GM18508 (cell line): ENCODE results near the gene ALS2.
A peak's percentile ranks its signal among the peaks of the same experiment; 100 is the strongest.
"Not testable (repeated sequence)": the region's sequence is repeated elsewhere in the genome, so short reads cannot be mapped to it uniquely, and the experiment has no call there.

Source experiments
- ATAC-seq: cut with Tn5 transposase; IDR thresholded peaks from one replicate; pipeline ENCODE4 v1.9.1; 2021; ENCODE audit warnings: moderate number of reproducible peaks; ENCODE audit not compliant: insufficient read depth, unreplicated experiment

ALS2 gene

DNA sequence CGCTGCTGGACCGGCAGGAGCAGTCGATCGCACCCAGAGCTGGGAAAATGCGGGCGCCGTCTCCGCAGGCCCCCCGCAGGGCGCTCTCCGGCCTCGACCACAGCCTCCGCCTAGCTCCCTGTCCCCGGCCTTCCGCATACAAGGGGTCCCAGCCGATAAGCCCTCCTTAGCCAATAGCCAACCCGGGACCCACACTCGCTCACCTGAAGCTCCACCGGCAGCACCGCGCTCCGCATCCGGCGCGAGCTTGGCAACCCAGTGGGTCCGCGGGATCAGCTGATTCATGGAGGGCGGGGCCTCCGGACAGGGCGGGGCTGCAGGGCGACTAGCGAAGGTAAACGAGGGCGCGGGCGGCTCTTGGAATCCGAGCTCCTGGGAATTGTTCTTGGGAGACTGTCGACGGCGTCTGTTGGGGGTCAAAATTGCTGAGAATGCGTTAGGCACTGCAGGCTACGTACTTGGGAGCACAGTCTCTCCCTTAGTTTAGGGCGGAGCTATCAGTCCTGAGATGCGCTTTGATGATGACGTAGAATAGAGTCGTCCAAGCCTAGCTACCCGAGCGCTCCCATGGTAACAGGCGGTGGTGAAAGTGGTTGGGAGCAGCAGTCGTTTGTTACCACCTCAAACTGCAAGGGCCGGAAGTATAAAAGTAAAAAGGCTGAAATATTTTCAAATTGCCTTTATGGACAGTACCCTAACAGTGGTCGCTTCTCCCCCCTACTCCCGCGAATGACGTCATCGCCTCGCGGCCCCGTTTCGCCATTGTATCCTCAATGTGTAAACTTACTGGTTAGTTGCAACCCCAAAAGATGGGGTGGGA is at the start of gene ALS2:
TSS of gene ALS2 (minus strand) at position 260 of the 820 bp plus-strand sequence. CDS start 12,048 bp downstream, outside the sequence.
- peak; percentile 75 for ATAC-seq

DNA sequence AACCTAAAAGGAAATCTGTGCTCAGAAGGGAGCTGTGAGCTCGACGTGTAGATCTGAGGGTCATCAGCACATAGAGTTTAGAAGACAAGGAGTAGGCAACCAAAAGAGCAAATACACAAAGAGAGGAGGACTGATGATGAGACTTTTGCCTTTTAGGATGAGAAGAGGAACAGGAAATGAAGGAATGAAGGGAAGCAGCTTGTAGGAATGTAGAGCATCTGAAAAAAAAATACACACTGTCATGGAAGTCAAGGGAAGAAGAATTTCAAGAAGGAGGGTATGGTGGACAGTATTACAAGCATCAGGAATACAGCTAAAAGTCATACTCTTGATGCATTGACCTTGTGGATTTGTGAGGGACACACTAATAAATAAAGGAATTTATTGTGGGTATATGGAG is 47.5 kb upstream of the ALS2 start:
- ATAC-seq = no peak

DNA sequence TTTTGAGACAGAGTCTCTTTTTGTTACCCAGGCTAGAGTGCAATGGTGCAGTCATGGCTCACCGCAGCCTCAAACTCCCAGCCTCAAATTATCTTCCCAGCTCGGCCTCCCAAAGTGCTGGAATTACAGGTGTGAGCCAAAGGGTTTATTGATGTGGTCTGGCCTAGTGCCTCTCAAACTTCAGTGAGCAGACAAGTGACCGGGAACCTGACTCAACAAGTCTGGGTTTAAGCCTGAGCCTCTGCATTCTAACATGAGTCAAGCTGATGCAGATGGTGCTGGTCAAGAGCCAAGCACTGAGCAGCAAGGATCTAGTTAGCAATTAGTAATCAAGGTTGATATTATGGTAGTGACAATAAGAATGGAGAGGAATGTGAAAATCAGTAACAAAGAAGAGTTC is 46.9 kb upstream of the ALS2 start:
- no peak for ATAC-seq

DNA sequence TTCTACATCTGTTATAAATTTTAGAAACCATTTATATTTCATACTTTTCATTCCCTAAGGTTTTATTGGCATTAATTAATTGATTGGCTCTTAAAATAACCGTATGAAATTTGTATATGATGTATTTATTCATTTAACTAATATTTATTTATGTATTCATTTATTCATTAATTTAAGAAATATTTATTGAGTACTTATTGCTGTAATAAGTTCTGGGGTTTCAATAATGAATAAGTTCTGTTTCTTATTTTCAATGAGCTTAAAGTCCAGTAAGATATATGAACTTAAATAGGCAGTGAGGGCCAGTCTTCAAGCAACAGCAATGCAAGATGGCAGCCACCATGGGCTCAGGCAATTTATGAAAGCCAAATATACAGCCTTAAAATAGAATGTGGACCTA is 43.5 kb upstream of the ALS2 start:
- ATAC-seq = no peak

DNA sequence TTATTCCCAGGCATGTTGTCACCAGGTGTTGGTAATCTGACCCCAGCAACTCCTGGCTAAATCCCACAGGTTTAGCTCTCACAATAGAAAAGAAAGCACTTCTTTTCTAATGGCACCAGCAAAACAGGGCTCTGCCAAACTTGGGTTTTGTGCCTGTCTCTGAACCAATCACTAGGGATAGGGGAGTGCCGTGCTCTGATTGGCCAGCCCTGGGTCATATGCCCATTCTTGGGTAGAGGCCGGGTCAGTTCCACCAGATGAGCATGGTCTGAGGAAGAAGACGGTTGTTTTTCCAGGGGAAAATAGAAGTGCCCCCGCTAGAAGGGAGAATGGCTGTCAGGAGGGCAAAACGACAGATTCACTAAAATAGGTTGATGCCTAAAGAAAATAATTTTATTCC is 40.3 kb upstream of the ALS2 start:
- ATAC-seq = no peak

DNA sequence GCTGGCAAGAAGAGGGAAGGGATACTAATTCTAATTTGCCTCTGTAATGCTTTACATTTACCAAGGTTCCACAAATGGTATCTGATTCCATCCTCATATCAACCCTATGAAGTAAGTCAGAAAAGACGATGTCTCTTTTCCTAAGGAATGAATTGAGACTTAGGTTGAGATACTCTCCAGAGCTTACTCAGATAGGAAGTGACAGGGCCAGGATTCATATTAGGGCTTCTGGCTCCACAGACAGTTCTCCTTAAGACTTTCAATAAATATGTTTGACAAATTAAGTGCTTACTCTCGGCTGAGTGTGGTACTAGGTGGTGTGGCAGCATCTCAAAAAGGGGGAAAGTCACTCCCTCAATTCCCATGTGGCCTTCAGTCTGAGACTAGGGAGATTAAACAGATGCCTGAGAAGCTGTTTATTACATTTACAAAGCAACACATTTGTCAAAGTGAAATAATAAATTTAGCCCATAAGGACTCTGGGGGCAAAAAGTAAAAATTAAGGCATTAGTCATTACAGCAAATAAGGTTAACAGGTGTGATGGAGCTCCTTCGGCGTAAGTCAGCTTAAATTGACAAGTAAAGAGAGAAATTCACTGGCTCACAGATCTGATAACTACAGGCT is 39.8 kb upstream of the ALS2 start:
- ATAC-seq = no peak

DNA sequence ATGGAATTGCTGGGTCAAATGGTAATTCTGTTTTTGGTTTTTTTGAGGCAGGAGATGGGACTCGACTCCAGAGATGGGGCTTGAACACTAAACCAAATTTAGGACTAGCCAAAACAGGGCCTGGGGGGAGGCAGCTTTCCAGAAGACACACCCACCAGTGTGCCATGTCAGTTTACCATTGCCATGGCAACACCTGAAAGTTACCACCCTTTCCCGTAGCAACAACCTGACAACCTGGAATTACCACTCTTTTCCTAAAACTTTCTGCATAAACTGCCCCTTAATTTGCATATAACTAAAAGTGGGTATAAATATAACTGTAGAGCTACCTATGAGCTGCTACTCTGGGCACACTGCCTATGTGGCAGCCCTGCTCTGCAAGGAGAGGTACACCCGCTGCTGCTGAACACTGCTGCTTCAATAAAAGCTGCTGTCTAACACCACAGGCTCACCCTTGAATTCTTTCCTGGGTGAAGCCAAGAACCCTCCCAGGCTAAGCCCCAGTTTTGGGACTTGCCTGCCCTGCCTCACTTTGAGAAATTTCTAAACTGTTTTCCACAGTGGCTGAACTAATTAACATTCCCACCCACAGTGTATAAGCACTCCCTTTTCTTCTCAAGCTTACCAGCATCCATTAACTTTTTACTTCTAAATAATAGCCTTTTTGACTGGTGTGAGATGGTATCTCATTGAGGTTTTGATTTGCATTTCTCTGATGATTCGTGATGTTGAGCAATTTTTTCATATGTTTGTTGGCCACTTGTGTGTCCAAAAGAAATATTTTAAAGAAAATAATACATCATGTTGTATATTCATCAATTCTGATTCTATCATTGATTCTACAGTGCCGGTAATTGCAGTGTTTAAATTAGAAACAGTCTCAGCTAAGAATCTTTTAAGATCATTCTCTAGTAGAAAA is 36.2 kb upstream of the ALS2 start:
- ATAC-seq = no peak

DNA sequence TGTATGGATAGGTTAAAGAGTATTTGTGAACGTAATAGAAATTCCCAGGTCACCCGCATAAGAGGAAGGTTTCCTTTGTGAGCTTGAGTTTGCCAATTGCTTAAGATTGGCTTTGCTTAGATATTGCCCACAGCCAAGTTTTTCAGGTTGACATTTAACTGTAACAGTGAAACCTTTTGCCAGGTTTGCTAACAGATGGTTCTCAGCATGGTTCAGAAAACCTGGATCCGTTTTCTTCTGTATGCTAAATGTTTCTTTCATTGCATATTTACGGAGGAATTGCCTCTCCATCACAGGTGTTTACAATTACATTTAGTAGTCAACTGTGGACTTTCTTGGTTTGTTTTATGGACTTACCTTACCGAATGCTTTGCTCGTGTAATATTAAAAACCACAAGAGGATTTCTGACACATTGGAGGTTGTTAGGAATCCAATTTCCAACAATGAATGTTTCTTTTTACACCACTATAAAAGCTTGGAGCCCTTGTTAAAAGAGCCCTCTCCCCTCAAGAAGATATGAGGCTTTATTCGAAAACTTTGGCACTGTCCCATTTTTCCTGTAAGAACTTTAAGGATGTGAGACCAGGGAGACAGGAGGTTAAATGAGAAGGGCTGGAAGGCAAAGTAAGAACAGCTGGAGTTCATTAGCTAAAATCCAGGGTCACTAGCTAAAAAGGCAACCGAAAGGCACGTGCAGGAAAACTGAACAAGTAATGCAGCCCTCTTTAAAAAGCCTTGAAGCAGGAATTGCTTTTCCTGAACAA is 33.4 kb upstream of the ALS2 start:
- ATAC-seq = no peak

DNA sequence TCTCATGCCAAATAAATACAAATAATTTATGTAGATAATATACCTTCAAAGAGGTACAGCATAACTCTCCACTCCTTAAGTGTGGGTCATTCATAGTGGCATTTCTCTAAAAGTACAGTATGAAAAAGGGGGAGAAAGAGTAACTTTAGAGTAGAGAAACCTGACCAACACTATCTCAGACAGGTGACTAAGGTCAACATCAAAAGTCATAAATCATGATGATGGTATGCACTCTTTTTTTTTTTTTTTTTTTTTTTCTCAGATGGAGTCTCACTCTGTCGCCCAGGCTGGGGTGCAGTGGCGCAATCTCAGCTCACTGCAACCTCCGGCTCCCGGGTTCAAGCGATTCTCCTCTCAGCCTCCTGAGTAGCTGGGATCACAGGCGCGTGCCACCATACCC is 29.9 kb upstream of the ALS2 start:
- not testable (repeated sequence) for ATAC-seq

DNA sequence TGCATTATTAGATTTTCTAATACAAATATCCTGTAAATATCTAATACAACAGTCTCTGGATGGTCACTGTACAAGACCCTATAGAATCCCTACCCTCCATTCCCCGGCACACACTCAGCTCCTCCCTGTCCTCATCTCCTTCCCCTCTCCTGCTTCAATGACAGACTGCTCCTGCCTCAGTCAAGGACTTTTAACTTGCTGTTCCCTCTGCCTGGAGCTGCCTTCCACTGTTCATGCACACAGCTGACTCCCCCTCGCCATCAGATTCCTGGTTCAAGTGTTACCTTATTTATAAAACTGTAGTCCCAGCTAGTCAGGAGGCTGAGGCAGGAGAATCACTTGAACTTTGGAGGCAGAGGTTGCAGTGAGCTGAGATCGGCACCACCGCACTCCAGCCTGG is 28.9 kb upstream of the ALS2 start:
- no peak for ATAC-seq

DNA sequence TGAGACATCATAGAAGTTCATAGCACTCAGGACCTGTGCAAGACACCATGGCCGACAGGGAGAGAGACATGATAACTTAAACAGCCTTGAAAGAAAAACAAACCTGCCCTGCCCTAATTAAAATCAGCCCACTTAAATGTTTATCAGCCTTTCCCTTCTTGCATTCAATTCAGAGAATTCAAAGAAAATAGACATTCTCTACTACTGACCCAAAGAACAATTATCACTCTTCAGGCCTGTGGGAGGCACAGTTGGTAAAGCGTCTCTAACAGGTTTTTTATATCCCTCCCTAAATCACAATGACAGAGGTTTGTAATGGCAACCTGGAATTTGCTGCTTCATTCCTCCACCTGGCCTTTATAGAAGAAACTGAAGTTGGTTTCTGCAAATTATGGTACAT is 27.3 kb upstream of the ALS2 start:
- no peak for ATAC-seq

DNA sequence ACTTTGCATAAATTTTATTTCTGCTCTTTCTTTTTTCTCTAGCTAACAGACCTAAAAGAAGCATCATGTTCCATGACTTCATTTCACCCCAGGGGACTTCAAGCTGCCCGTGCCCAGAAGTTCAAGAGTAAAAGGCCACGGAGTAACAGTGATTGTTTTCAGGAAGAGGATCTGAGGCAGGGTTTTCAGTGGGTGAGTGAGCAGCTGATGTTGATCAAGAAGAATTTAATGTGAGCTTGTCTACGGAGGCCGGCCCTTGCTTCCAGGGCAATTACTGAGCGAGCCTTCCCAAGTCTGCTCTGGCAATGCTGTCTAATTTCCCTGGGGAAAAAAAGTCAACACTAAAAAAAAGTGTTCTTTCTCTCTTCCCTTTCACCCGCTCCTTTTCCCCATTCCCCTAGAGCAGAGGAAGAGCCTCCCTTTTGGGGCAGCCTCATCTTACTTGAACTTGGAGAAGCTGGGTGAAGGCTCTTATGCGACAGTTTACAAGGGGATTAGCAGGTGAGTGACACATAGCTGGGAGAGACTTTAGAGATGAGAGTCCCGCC is 26.8 kb upstream of the ALS2 start:
- ATAC-seq = no peak

DNA sequence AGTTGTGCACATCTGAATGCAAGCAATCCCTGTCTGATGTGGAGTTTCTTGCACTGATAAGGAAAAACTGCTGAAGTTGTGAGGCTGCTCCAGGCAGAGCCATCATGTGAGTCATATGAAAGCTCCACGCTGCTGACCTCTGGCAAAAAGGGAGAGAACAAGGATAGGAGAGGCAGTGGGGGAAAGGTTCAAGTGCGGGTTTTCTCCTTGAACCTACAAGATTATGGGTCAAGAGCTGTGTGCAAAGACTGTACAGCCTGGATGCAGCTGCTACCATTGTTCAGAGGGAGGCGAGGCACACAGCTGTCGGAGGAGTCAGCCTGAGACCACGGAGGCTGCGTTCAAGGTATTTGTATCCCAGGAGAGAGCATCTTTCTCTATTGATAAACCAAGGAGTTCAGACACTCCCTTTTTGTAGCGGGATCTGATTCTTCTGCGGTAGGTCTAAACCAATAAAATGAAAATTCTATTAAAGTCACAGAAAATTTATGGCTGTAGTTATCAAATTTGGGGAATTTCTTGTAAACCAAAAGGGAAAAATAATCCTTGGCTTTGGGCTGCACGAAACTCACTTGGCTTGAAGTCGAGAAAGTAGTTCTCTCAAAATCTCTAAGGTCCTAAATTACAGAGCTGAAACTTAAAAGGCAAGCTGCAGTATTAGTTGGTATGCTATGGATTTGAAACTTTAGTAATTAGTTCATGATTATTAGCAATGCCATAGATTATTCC is 25.9 kb upstream of the ALS2 start, which contains the start of gene CDK15:
TSS of gene CDK15 (plus strand) at position 96 of the 729 bp plus-strand sequence. CDS start at position 224, 128 bp downstream.
- no peak for ATAC-seq

DNA sequence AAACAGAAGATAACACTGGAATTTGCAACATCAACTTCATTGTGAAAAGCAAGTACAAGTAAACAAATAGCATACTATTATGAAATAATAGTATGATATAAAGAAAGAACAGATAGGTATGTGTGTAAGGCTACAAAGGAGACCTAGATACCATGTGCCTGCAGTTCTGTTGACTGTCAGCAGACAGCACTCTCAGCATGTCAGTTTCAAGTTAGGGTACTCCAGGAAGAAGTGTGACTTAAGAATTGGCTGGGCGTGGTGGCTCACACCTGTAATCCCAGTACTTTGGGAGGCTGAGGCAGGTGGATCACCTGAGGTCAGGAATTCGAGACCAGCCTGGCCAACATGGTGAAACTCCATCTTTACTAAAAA is 18.2 kb upstream of the ALS2 start:
- ATAC-seq = not testable (repeated sequence)

DNA sequence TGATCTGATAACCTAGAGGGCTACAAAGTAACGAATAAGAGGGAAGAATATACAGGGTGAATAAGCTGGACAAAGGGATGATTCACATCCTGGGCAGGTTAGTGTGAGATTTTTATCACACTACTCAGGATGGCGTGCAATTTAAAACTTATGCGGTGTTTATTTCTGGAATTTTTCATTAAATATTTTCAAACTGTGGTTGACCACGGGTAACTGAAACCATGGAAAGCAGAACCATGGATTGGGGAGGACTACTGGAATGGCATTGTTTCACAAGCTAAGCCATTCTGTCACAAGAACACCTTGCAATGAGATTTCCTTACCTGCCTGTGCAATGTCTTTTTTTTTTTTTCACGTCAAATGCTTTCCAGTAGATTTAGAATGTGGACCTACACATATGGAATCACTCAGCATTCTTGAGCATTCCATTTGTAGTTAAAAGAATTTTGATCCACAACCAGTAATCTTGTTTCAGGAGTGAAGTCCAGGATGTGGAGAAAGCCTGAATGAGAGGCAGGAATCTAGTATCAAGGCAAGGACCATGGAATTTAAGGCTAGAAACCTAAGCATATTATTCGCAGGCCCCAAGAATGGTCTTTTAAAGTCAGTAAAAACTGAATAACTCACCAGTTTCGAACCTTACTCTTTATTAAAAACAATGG is 17.6 kb upstream of the ALS2 start:
- ATAC-seq = no peak

DNA sequence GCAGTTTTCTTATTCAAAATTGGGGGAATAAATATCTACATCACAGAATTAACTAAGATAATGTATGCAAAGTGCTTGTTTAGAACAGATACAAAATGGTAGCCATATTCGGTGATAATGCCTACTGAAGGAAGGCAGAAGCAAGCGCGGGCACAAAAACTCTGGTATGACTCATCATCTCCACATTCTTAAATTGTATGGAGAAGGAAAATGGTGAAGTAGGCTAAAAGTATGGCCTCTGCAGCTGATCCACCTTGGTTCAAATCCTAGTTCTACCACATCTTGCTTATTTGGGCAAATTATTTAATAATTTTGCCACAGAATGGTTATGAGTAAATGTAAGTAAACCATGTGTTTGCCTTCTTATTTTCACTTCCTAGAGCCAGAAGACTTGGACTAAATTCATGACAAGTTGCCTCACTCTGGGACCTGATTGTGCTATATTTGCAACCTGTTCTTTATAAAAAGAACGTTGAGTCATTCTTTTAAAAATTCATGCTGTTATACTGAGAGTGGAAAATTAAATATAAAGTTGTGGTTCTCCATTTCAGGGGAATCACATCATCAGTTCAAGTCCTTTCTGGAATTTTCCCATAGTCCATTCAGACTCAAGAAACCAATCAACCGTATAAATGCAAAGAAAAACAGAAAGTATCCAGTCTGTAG is 16.6 kb upstream of the ALS2 start:
- no peak for ATAC-seq

DNA sequence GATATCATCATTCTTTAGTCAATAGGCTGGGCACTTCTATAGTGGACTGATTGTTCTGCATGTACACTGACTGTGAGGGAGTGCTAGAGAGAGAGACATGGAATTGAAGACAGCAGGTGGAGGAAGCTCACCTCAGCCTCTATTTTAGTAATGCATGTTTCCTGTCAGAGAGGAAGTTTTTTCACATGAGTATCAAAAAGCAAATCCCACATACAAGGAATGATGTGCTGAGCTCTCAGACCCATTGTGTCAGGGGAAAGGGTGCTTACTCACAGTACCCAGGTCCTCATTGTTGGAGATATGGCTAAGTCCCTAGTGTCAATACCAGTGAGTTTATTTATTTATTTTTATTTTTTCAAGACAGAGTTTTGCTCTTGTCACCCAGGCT is 15.7 kb upstream of the ALS2 start:
- no peak for ATAC-seq
